B cell (primary cell): ENCODE data around the gene LGALS4. TPM values are rescaled to one million over a fixed set of nuclear protein-coding genes. Genes with fewer than 3 reads are reported as not detected.
"Not testable (repeated sequence)": the region's sequence is repeated elsewhere in the genome, so short reads cannot be mapped to it uniquely, and the experiment has no call there.

ENCODE experiments used
- ATAC-seq: fragments of 200-7000 bp; cut with Tn5 transposase; one replicate; pipeline ENCODE4 v1.10.0; 2021; ENCODE audit warnings: low read depth, mild to moderate bottlenecking, moderate number of reproducible peaks, moderate library complexity
- CTCF ChIA-PET: fragments of 350-600 bp; sonication (Branson Sonifier 250); formaldehyde crosslinking; loops from one replicate; lab custom pipeline; 2021; ENCODE audit warnings: antibody characterized with exemption, inconsistent platforms; lab: Charles Lee
- POLR2A ChIA-PET: fragments of 350-600 bp; sonication (Branson Sonifier 250); formaldehyde crosslinking; loops from one replicate; lab custom pipeline; 2021; ENCODE audit warnings: antibody characterized with exemption; lab: Charles Lee
- DNase-seq: peaks from one replicate; pipeline ENCODE4 v3.0.0; 2013
- H2AFZ ChIP-seq: 2 replicates; pipeline ENCODE4 v1.6.1; 2012; ENCODE audit warnings: mild to moderate bottlenecking, low read depth, low read length; ENCODE audit not compliant: insufficient read depth, poor library complexity, severe bottlenecking
- H3K27ac ChIP-seq, 2 donors: 1 replicate in 1 of 2; 2 replicates in 1 of 2; pipeline ENCODE4 v1.5.1; 2012 to 2013; ENCODE audit warnings: low read length in 2 of 2, mild to moderate bottlenecking in 2 of 2, moderate library complexity in 1 of 2
- H3K27me3 ChIP-seq, 4 experiments: fragments of 200-600 bp in 1 of 4; sonication (generic) in 1 of 4; replicated peaks in 1 of 4; 1 replicate in 2 of 4; 2 replicates in 2 of 4; pipeline versions ENCODE4 v1.6.1 to v1.7.0; 2013 to 2016; ENCODE audit warnings: low read length in 3 of 4, mild to moderate bottlenecking in 2 of 4, mixed read lengths in 1 of 4, moderate library complexity in 1 of 4; ENCODE audit not compliant: insufficient read depth in 4 of 4, control insufficient read depth in 3 of 4; ENCODE audit errors: control extremely low read depth in 1 of 4
- H3K36me3 ChIP-seq, 2 experiments: replicated peaks in 1 of 2; 1 replicate in 1 of 2; 2 replicates in 1 of 2; pipeline versions ENCODE4 v1.6.1 to v1.7.1; 2013; ENCODE audit warnings: low read length in 1 of 2; ENCODE audit not compliant: insufficient read depth in 2 of 2, control insufficient read depth in 1 of 2; ENCODE audit errors: control extremely low read depth in 1 of 2, extremely low read depth in 1 of 2
- H3K4me1 ChIP-seq, 2 donors: fragments of 200-600 bp in 1 of 2; sonication (generic) in 1 of 2; 1 replicate in 1 of 2; 2 replicates in 1 of 2; pipeline versions ENCODE4 v1.5.1 to v1.6.1; 2013 to 2017; ENCODE audit warnings: low read length in 2 of 2; ENCODE audit not compliant: control insufficient read depth in 2 of 2, insufficient read depth in 2 of 2
- H3K4me2 ChIP-seq: replicated peaks from 2 replicates; pipeline ENCODE3; 2012; ENCODE audit warnings: mild to moderate bottlenecking, low read depth, low read length; ENCODE audit not compliant: poor library complexity, severe bottlenecking
- H3K4me3 ChIP-seq, 5 experiments: fragments of 200-600 bp in 1 of 5; sonication (generic) in 1 of 5; 1 replicate in 3 of 5; 2 replicates in 2 of 5; pipeline versions ENCODE4 v1.5.1 to v1.7.0; 2011 to 2016; ENCODE audit warnings: low read length in 4 of 5, mild to moderate bottlenecking in 4 of 5, low read depth in 2 of 5, control low read depth in 1 of 5, moderate library complexity in 1 of 5; ENCODE audit not compliant: insufficient read depth in 1 of 5; ENCODE audit errors: control extremely low read depth in 1 of 5, extremely low read depth in 1 of 5
- H3K79me2 ChIP-seq: fragments of 200-600 bp; sonication (generic); one replicate; pipeline ENCODE4 v1.6.0; 2016; ENCODE audit warnings: low read length; ENCODE audit not compliant: control insufficient read depth, insufficient read depth
- H3K9ac ChIP-seq: fragments of 200-600 bp; sonication (generic); 2 replicates; pipeline ENCODE4 v1.6.1; 2017; ENCODE audit warnings: mild to moderate bottlenecking, low read length, moderate library complexity
- H3K9me3 ChIP-seq, 3 donors: one replicate each; pipeline versions ENCODE4 v1.6.1 to v1.7.1; 2013; ENCODE audit warnings: low read length in 2 of 3; ENCODE audit not compliant: control insufficient read depth in 2 of 3, insufficient read depth in 1 of 3; ENCODE audit errors: control extremely low read depth in 1 of 3
- H4K20me1 ChIP-seq: 2 replicates; pipeline ENCODE4 v1.6.0; 2012; ENCODE audit warnings: mild to moderate bottlenecking, low read length; ENCODE audit not compliant: insufficient read depth, control insufficient read depth, poor library complexity, severe bottlenecking
- H3K27ac Mint-ChIP-seq: one replicate; pipeline ENCODE4 v1.8.0; 2021; ENCODE audit warnings: mixed read lengths
- H3K27me3 Mint-ChIP-seq: one replicate; pipeline ENCODE4 v1.8.0; 2021; ENCODE audit warnings: mixed read lengths
- H3K4me1 Mint-ChIP-seq: one replicate; pipeline ENCODE4 v1.8.0; 2021; ENCODE audit warnings: mixed read lengths
- H3K4me3 Mint-ChIP-seq: one replicate; pipeline ENCODE4 v1.8.0; 2021; ENCODE audit warnings: mixed read lengths
- H3K9me3 Mint-ChIP-seq: one replicate; pipeline ENCODE4 v1.8.0; 2022; ENCODE audit warnings: mixed read lengths; ENCODE audit not compliant: insufficient read depth
- CTCF ChIP-seq: fragments of 200-600 bp; IDR thresholded peaks from one replicate; pipeline ENCODE4 v1.8.0; 2022; ENCODE audit warnings: antibody characterized with exemption, mild to moderate bottlenecking
- EZH2 ChIP-seq: IDR thresholded peaks from 2 replicates; pipeline ENCODE4 v1.6.1; 2012; ENCODE audit warnings: borderline replicate concordance, low read depth, mild to moderate bottlenecking, moderate library complexity, low read length; ENCODE audit not compliant: insufficient read depth, poor library complexity, severe bottlenecking
- WGBS: methylation state at CpG from one replicate; pipeline ENCODE4 v1.1.5; 2013; ENCODE audit warnings: missing lambda C conversion rate; ENCODE audit not compliant: insufficient coverage; 5-methylcytosine and 5-hydroxymethylcytosine counted together
- intact Hi-C: fragments of 100-400 bp; cut with micrococcal nuclease; formaldehyde crosslinking; loops from one replicate; pipeline ENCODE4 v1.10.0; 2022
- polyA plus RNA-seq: library from polyadenylated mRNA; depleted of rRNA; stranded (reverse); fragments of >200 nt; gene quantifications from 2 replicates; pipeline ENCODE4 v1.2.3, GENCODE V29; 2012
- total RNA-seq, 2 donors: library from RNA; stranded (reverse); fragments of 120-200 nt in 1 of 2; gene quantifications; 1 replicate in 1 of 2; 2 replicates in 1 of 2; pipeline versions ENCODE4 v1.2.3 to v1.2.4, GENCODE V29; 2013 to 2022

Gene LGALS4
- total and polyA plus RNA-seq, 2 donors (not counting 1 experiment from before 2014, with no cell fraction given): 5.4 to 8.4 TPM

GRCh38 chr19:38856813-38857212 is 44.1 kb upstream of the LGALS4 start:
- intact Hi-C loops: no loop called here
- no peaks in the 10 kb centered on the region for H3K27me3 Mint-ChIP-seq

GRCh38 chr19:38855751-38856150 is 43.0 kb upstream of the LGALS4 start:
- H4K20me1 ChIP-seq, DNase-seq, H3K4me3 Mint-ChIP-seq, H3K4me3 ChIP-seq, H3K4me2 ChIP-seq, CTCF ChIA-PET, H3K27me3 ChIP-seq, H3K27me3 Mint-ChIP-seq, H2AFZ ChIP-seq, H3K27ac Mint-ChIP-seq, H3K9me3 Mint-ChIP-seq, H3K36me3 ChIP-seq, H3K27ac ChIP-seq, H3K79me2 ChIP-seq, intact Hi-C loops, H3K9me3 ChIP-seq, H3K9ac ChIP-seq, ATAC-seq: not testable (repeated sequence)
- peaks cover 59% of the 10 kb centered on the region for H3K4me1 Mint-ChIP-seq
- WGBS: 88% methylated on average over 10 of the region's 37 CpGs
- POLR2A ChIA-PET: interaction anchor here (8.7 kb wide), 1 partner anchor 11 kb away, joined by 237 read pairs; no protein-coding TSS in a partner anchor
- H3K4me1 ChIP-seq: peaks cover 40 to 65% of the 10 kb centered on the region in 2 donors

More at GRCh38 chr19:38856813-38857212, 44.1 kb upstream of the LGALS4 start:
- Histone ChIP-seq H3K4me2 (peak overlapping the region; percentile 57), H3K79me2 (no peaks in the 10 kb centered on the region), H3K9me3 (peaks cover 0 to 7% (median 0%) of the 10 kb centered on the region in 3 donors), H3K27ac (peak overlapping the region; percentile 17 to 60), H3K27me3 (no peaks in the 10 kb centered on the region), H3K4me3 (no peak overlapping the region), H2AFZ (no peak overlapping the region), H3K4me1 (peaks cover 35 to 63% of the 10 kb centered on the region in 2 donors), H3K9ac (no peak overlapping the region), H4K20me1 (no peaks in the 10 kb centered on the region), H3K36me3 (no peaks in the 10 kb centered on the region)
- TF ChIP-seq CTCF (no peak), EZH2 (no peak)
- no peak for ATAC-seq
- peak overlapping the region; percentile 93 for H3K27ac Mint-ChIP-seq
- peak overlapping the region; percentile 78 for H3K4me3 Mint-ChIP-seq
- H3K9me3 Mint-ChIP-seq: no peaks in the 10 kb centered on the region
- POLR2A ChIA-PET: interaction anchor here (0.7 to 2.8 kb wide), 4 partner anchors 8 to 122 kb away, joined by 3 to 8 read pairs (median 5); partner anchors contain the start of gene HNRNPL
- no peak for DNase-seq
- CTCF ChIA-PET: interaction anchor here (0.6 to 3.1 kb wide), 5 partner anchors 10 to 480 kb away, joined by 4 to 23 read pairs (median 9); no protein-coding TSS in a partner anchor
- peaks cover 51% of the 10 kb centered on the region for H3K4me1 Mint-ChIP-seq
- WGBS: no CpG with 5 or more reads among the region's 3 CpGs

- ChIA-PET CTCF (interaction anchor here (0.7 to 4.6 kb wide), 2 partner anchors 10 to 32 kb away, joined by 6 to 62 read pairs; no protein-coding TSS in a partner anchor), POLR2A (interaction anchor here (8.7 kb wide), 1 partner anchor 12 kb away, joined by 237 read pairs; no protein-coding TSS in a partner anchor)
- no CpG with 5 or more reads among the region's 3 CpGs for WGBS
Measured at GRCh38 chr19:38854961-38855360, 42.2 kb upstream of the LGALS4 start.

More at GRCh38 chr19:38854961-38855360, 42.2 kb upstream of the LGALS4 start:
- H3K9me3 ChIP-seq, H3K27me3 Mint-ChIP-seq, H3K27ac ChIP-seq, H3K4me3 ChIP-seq, DNase-seq, H3K27me3 ChIP-seq, ATAC-seq, H3K4me2 ChIP-seq, H3K36me3 ChIP-seq, H3K79me2 ChIP-seq, H3K9me3 Mint-ChIP-seq, H4K20me1 ChIP-seq, H3K9ac ChIP-seq, H2AFZ ChIP-seq: not testable (repeated sequence)
- intact Hi-C loops: loop anchor here (5.0 kb wide), 1 partner anchor 208 kb away; the partner anchor contains the start of gene ACTN4
- Mint-ChIP-seq H3K4me3 (peak overlapping the region; percentile 44), H3K27ac (peak overlapping the region; percentile 56), H3K4me1 (peaks cover 56% of the 10 kb centered on the region)
- peaks cover 37 to 61% of the 10 kb centered on the region in 2 donors for H3K4me1 ChIP-seq
